Measurements from ENCODE around the gene UBE2R2. TPM values are rescaled to one million over a fixed set of nuclear protein-coding genes. Genes with fewer than 3 reads are reported as not detected.
A peak's percentile ranks its signal among the peaks of the same experiment; 100 is the strongest.

UBE2R2 gene
- polyA plus RNA-seq, 3 donors = 30.5 to 50.1 (median 37.2) TPM

GRCh38 chr9:33923998-33924701 is 107.2 kb downstream of the UBE2R2 start:
- TF ChIP-seq CTCF (IDR thresholded peaks at IDR 0.05) = no peak
- peaks cover 79 to 100% of the 10 kb centered on the region in 2 donors for H3K36me3 ChIP-seq (replicated peaks in 1 of 2; ENCODE audit: control insufficient read depth in 1 of 2, insufficient read depth in 2 of 2, low read length in 2 of 2)
- WGBS (ENCODE audit: insufficient coverage) = 94% methylated on average over 11 of the region's 14 CpGs

GRCh38 chr9:33924978-33925797 is 108.2 kb downstream of the UBE2R2 start:
- no peak overlapping the region for H3K4me2 ChIP-seq (replicated peaks; ENCODE audit: extremely low read depth, low read length, poor library complexity, severe bottlenecking)
- peaks cover 70 to 96% of the 10 kb centered on the region in 2 donors for H3K36me3 ChIP-seq (replicated peaks in 1 of 2; ENCODE audit: control insufficient read depth in 1 of 2, insufficient read depth in 2 of 2, low read length in 2 of 2)
- H3K9ac ChIP-seq (ENCODE audit: insufficient read depth, low read length, poor library complexity, severe bottlenecking) = no peak overlapping the region
- H4K20me1 ChIP-seq (ENCODE audit: insufficient read depth, low read length) = peaks cover 39% of the 10 kb centered on the region
- H3K79me2 ChIP-seq (ENCODE audit: insufficient read depth, low read length) = no peaks in the 10 kb centered on the region
- peaks cover 0 to 3% (median 0%) of the 10 kb centered on the region in 7 donors for H3K9me3 Mint-ChIP-seq
- H3K27ac ChIP-seq (ENCODE audit: low read depth in 1 of 2, low read length in 2 of 2) = peak overlapping the region in 1 of 2 donors; percentile 50
- H3K4me3 ChIP-seq (replicated peaks in 1 of 3; ENCODE audit: low read depth in 2 of 3, low read length in 3 of 3) = no peak overlapping the region
- H3K27ac Mint-ChIP-seq = peak overlapping the region in 4 of 7 donors; percentile 30 to 64 (median 50)
- no peaks in the 10 kb centered on the region for H3K9me3 ChIP-seq (replicated peaks in 1 of 2; ENCODE audit: control insufficient read depth in 1 of 2, insufficient read depth in 1 of 2, low read length in 2 of 2)
- no peak overlapping the region for H3K4me3 Mint-ChIP-seq
- no peaks in the 10 kb centered on the region for H3K4me1 Mint-ChIP-seq
- peaks cover 61 to 80% of the 10 kb centered on the region in 2 donors for H3K36me3 Mint-ChIP-seq
- TF ChIP-seq CTCF (IDR thresholded peaks at IDR 0.05) = peak; percentile 50
- H3K27me3 Mint-ChIP-seq (ENCODE audit: low read depth in 3 of 3) = peaks cover 0 to 4% (median 1%) of the 10 kb centered on the region in 3 donors
- H3K27me3 ChIP-seq (ENCODE audit: control insufficient read depth in 2 of 2, insufficient read depth in 2 of 2, low read length in 2 of 2) = no peaks in the 10 kb centered on the region
- DNase-seq = no peak
- H2AFZ ChIP-seq (ENCODE audit: insufficient read depth, low read depth, low read length, poor library complexity, severe bottlenecking) = no peak overlapping the region
- intact Hi-C loops (cut with micrococcal nuclease) = no loop called here
- WGBS (ENCODE audit: insufficient coverage) = 88% methylated on average over 14 of the region's 17 CpGs
- H3K4me1 ChIP-seq (ENCODE audit: control insufficient read depth in 1 of 2, insufficient read depth in 2 of 2, low read length in 2 of 2) = no peaks in the 10 kb centered on the region

More at GRCh38 chr9:33923998-33924701, 107.2 kb downstream of the UBE2R2 start:
- no peaks in the 10 kb centered on the region for H3K4me1 Mint-ChIP-seq
- H3K4me3 ChIP-seq (replicated peaks in 1 of 3; ENCODE audit: low read depth in 2 of 3, low read length in 3 of 3) = no peak overlapping the region
- no peaks in the 10 kb centered on the region for H3K27me3 ChIP-seq (ENCODE audit: control insufficient read depth in 2 of 2, insufficient read depth in 2 of 2, low read length in 2 of 2)
- H3K27ac Mint-ChIP-seq = peak overlapping the region in 6 of 7 donors; percentile 30 to 70 (median 55)
- H2AFZ ChIP-seq (ENCODE audit: insufficient read depth, low read depth, low read length, poor library complexity, severe bottlenecking) = no peak overlapping the region
- no peak for DNase-seq
- H3K27ac ChIP-seq (ENCODE audit: low read depth in 1 of 2, low read length in 2 of 2) = peak overlapping the region in 1 of 2 donors; percentile 50
- intact Hi-C loops (cut with micrococcal nuclease) = no loop called here
- H3K27me3 Mint-ChIP-seq (ENCODE audit: low read depth in 3 of 3) = peaks cover 0 to 2% (median 1%) of the 10 kb centered on the region in 3 donors
- no peak overlapping the region for H3K9ac ChIP-seq (ENCODE audit: insufficient read depth, low read length, poor library complexity, severe bottlenecking)
- H3K79me2 ChIP-seq (ENCODE audit: insufficient read depth, low read length) = no peaks in the 10 kb centered on the region
- no peak overlapping the region for H3K4me2 ChIP-seq (replicated peaks; ENCODE audit: extremely low read depth, low read length, poor library complexity, severe bottlenecking)
- H4K20me1 ChIP-seq (ENCODE audit: insufficient read depth, low read length) = peaks cover 47% of the 10 kb centered on the region
- H3K9me3 ChIP-seq (replicated peaks in 1 of 2; ENCODE audit: control insufficient read depth in 1 of 2, insufficient read depth in 1 of 2, low read length in 2 of 2) = no peaks in the 10 kb centered on the region
- peaks cover 0 to 3% (median 0%) of the 10 kb centered on the region in 7 donors for H3K9me3 Mint-ChIP-seq
- peaks cover 65 to 86% of the 10 kb centered on the region in 2 donors for H3K36me3 Mint-ChIP-seq
- no peak overlapping the region for H3K4me3 Mint-ChIP-seq
- H3K4me1 ChIP-seq (ENCODE audit: control insufficient read depth in 1 of 2, insufficient read depth in 2 of 2, low read length in 2 of 2) = no peaks in the 10 kb centered on the region

Data from CD14-positive monocyte (primary cell).